Measurements from ENCODE around the gene NUP50. TPM values are rescaled to one million over a fixed set of nuclear protein-coding genes. Genes with fewer than 3 reads are reported as not detected.

The NUP50 gene
- total and polyA plus RNA-seq, 2 donors (not counting 1 experiment from before 2014, with no cell fraction given) = 9.1 to 105 TPM

- no peak for DNase-seq
- 95% methylated on average over 4 of the region's 9 CpGs for WGBS (ENCODE audit: insufficient coverage)
- no peak for TF ChIP-seq CTCF (IDR thresholded peaks at IDR 0.05)
- TF ChIP-seq EZH2 (IDR thresholded peaks at IDR 0.05; ENCODE audit: borderline replicate concordance, insufficient read depth, low read depth, low read length, poor library complexity, severe bottlenecking) = no peak
- H3K4me1 ChIP-seq (ENCODE audit: control insufficient read depth in 2 of 2, insufficient read depth in 2 of 2, low read length in 2 of 2) = no peaks in the 10 kb centered on the region
- ChIA-PET POLR2A (no interaction called here), CTCF (no interaction called here)
- no peaks in the 10 kb centered on the region for H3K27me3 Mint-ChIP-seq
- no peaks in the 10 kb centered on the region for H3K9me3 Mint-ChIP-seq (ENCODE audit: insufficient read depth)
- H3K27ac ChIP-seq (ENCODE audit: low read length in 2 of 2) = no peak overlapping the region
- H3K27me3 ChIP-seq (replicated peaks in 1 of 4; ENCODE audit: control extremely low read depth in 1 of 4, control insufficient read depth in 3 of 4, insufficient read depth in 4 of 4, low read length in 3 of 4) = no peaks in the 10 kb centered on the region
- no peak overlapping the region for H3K9ac ChIP-seq (ENCODE audit: low read length)
- no peaks in the 10 kb centered on the region for H3K4me1 Mint-ChIP-seq
- ATAC-seq (ENCODE audit: low read depth) = no peak
- no peak overlapping the region for H3K27ac Mint-ChIP-seq
- no peak overlapping the region for H2AFZ ChIP-seq (ENCODE audit: insufficient read depth, low read depth, low read length, poor library complexity, severe bottlenecking)
- no peaks in the 10 kb centered on the region for H3K9me3 ChIP-seq (ENCODE audit: control extremely low read depth in 1 of 3, control insufficient read depth in 2 of 3, insufficient read depth in 1 of 3, low read length in 2 of 3)
- no peak overlapping the region for H3K4me3 Mint-ChIP-seq
- H3K79me2 ChIP-seq (ENCODE audit: control insufficient read depth, insufficient read depth, low read length) = no peaks in the 10 kb centered on the region
- no peak overlapping the region for H3K4me2 ChIP-seq (replicated peaks; ENCODE audit: low read depth, low read length, poor library complexity, severe bottlenecking)
- intact Hi-C loops (cut with micrococcal nuclease) = no loop called here
- H4K20me1 ChIP-seq (ENCODE audit: control insufficient read depth, insufficient read depth, low read length, poor library complexity, severe bottlenecking) = no peaks in the 10 kb centered on the region
- H3K4me3 ChIP-seq (ENCODE audit: control extremely low read depth in 1 of 5, extremely low read depth in 1 of 5, insufficient read depth in 1 of 5, low read depth in 2 of 5, low read length in 4 of 5) = no peak overlapping the region
- peaks cover 0 to 71% of the 10 kb centered on the region in 2 experiments for H3K36me3 ChIP-seq (replicated peaks in 1 of 2; ENCODE audit: control extremely low read depth in 1 of 2, control insufficient read depth in 1 of 2, extremely low read depth in 1 of 2, insufficient read depth in 2 of 2, low read length in 1 of 2)
Observed at GRCh38 chr22:45201678-45202332, 38.1 kb downstream of the NUP50 start.

GRCh38 chr22:45202333-45203149 is 38.8 kb downstream of the NUP50 start:
- Histone ChIP-seq H3K4me2 (replicated peaks; ENCODE audit: low read depth, low read length, poor library complexity, severe bottlenecking) (no peak overlapping the region), H3K4me3 (ENCODE audit: control extremely low read depth in 1 of 5, extremely low read depth in 1 of 5, insufficient read depth in 1 of 5, low read depth in 2 of 5, low read length in 4 of 5) (no peak overlapping the region), H3K79me2 (ENCODE audit: control insufficient read depth, insufficient read depth, low read length) (no peaks in the 10 kb centered on the region), H3K36me3 (replicated peaks in 1 of 2; ENCODE audit: control extremely low read depth in 1 of 2, control insufficient read depth in 1 of 2, extremely low read depth in 1 of 2, insufficient read depth in 2 of 2, low read length in 1 of 2) (peaks cover 0 to 64% of the 10 kb centered on the region in 2 experiments), H3K9me3 (ENCODE audit: control extremely low read depth in 1 of 3, control insufficient read depth in 2 of 3, insufficient read depth in 1 of 3, low read length in 2 of 3) (no peaks in the 10 kb centered on the region), H3K27me3 (replicated peaks in 1 of 4; ENCODE audit: control extremely low read depth in 1 of 4, control insufficient read depth in 3 of 4, insufficient read depth in 4 of 4, low read length in 3 of 4) (no peaks in the 10 kb centered on the region), H3K4me1 (ENCODE audit: control insufficient read depth in 2 of 2, insufficient read depth in 2 of 2, low read length in 2 of 2) (no peaks in the 10 kb centered on the region), H2AFZ (ENCODE audit: insufficient read depth, low read depth, low read length, poor library complexity, severe bottlenecking) (no peak overlapping the region), H3K27ac (ENCODE audit: low read length in 2 of 2) (no peak overlapping the region), H3K9ac (ENCODE audit: low read length) (no peak overlapping the region), H4K20me1 (ENCODE audit: control insufficient read depth, insufficient read depth, low read length, poor library complexity, severe bottlenecking) (peaks cover under 1% of the 10 kb centered on the region)
- no peak overlapping the region for H3K27ac Mint-ChIP-seq
- no peak for TF ChIP-seq EZH2 (IDR thresholded peaks at IDR 0.05; ENCODE audit: borderline replicate concordance, insufficient read depth, low read depth, low read length, poor library complexity, severe bottlenecking)
- no peak for TF ChIP-seq CTCF (IDR thresholded peaks at IDR 0.05)
- ChIA-PET POLR2A (no interaction called here), CTCF (no interaction called here)
- no peaks in the 10 kb centered on the region for H3K4me1 Mint-ChIP-seq
- 92% methylated on average over 35 of the region's 36 CpGs for WGBS (ENCODE audit: insufficient coverage)
- intact Hi-C loops (cut with micrococcal nuclease) = no loop called here
- no peak overlapping the region for H3K4me3 Mint-ChIP-seq
- ATAC-seq (ENCODE audit: low read depth) (no peak), DNase-seq (no peak)
- H3K27me3 Mint-ChIP-seq = no peaks in the 10 kb centered on the region
- H3K9me3 Mint-ChIP-seq (ENCODE audit: insufficient read depth) = no peaks in the 10 kb centered on the region
